ENCODE results near the gene LPCAT1.

LPCAT1 gene

DNA sequence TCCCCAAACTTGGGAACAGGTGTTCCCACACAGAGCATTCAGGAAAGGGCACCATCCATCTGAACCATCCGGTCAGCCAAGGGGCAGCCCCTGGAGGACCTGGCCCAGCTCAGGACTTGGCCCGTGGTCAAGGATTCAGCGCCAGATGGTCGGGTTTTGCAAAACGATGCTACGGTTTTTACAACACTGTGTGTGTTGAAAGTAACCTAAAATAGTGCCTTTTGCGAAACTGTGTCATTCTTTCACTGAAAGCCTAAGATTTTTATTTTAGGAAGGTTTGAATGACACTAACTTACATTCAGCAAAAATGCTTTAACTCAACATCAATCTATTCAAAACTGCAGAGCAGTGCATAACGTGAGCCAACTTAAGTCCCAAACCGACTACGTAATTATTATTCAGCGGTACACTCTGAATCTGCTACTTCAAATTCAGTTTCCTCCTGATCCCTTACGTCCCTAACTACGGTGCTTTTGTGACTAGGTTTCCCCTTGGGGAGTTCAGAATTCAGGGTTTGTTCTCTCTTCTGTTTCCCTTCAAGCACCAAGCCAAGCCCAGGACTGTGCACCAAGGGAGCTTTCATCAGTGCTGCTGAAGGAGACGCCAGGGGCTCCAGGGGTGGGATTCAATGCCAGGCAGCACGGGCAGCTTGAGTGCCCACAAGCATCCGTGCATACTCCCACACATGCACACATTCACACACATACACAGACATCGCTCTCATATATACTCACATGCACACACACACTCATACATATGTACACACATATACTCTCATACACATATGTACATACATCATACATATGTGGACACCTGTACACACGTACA is 25.8 kb downstream of the LPCAT1 start:
- TF ChIP-seq, protein P1, sequence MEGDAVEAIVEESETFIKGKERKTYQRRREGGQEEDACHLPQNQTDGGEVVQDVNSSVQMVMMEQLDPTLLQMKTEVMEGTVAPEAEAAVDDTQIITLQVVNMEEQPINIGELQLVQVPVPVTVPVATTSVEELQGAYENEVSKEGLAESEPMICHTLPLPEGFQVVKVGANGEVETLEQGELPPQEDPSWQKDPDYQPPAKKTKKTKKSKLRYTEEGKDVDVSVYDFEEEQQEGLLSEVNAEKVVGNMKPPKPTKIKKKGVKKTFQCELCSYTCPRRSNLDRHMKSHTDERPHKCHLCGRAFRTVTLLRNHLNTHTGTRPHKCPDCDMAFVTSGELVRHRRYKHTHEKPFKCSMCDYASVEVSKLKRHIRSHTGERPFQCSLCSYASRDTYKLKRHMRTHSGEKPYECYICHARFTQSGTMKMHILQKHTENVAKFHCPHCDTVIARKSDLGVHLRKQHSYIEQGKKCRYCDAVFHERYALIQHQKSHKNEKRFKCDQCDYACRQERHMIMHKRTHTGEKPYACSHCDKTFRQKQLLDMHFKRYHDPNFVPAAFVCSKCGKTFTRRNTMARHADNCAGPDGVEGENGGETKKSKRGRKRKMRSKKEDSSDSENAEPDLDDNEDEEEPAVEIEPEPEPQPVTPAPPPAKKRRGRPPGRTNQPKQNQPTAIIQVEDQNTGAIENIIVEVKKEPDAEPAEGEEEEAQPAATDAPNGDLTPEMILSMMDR (IDR thresholded peaks at IDR 0.05; ENCODE audit: low read depth, low read length), result no peak
- no peak overlapping the region for H3K4me3 ChIP-seq (ENCODE audit: low read depth, low read length)
- in situ Hi-C loops (cut with HindIII; ENCODE audit: low sequenced_read_pairs), result no loop called here
- DNase-seq (ENCODE audit: low read depth, low spot score), result no peak

DNA sequence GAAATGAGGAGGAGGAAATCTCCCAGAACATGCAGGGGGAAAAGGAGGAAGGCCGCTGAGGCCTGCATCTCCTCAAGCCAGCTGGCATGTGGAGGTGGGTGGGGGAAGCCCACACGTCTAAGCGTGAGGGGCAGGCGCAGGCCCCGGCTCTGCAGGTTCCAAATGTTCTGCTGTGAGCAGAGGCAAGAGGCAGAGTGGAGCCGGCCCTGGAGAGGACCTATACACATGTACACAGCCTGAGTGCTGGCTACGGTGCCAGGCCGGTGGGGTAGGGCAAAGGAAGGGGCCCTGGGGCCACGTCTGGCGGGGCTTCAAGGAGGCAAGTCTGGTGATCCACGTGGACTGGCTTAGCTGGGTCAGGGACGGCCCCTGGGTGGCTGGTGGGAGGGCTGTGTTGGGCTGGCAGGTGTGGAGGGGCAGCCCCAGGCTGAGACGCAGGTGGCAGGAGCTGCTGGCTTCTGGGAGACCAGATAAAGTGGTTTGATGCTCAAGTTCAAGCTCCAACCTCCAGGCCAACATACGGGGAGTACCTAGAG is 26.4 kb downstream of the LPCAT1 start:
- in situ Hi-C loops (cut with HindIII; ENCODE audit: low sequenced_read_pairs), result no loop called here
- H3K4me3 ChIP-seq (ENCODE audit: low read depth, low read length), result no peak overlapping the region
- TF ChIP-seq, protein P1 (IDR thresholded peaks at IDR 0.05; ENCODE audit: low read depth, low read length), result no peak
- no peak for DNase-seq (ENCODE audit: low read depth, low spot score)

DNA sequence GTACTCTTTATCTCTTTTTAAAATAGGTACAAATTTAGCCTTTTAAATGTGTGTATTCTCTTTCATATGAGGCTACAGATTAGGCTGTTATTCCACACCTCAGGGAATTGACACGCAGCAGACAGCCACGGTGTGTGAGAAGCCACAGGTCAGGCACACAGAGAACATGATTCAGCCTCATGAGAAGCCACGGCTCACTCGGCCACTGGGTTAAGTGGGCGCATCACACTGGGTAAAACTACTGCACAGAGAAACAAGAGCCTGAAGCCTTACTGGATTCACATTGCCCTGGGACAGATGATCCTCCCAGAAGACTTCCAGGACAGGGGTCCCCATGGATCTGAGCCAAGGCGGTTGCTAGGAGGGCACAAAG is 28.2 kb downstream of the LPCAT1 start:
- H3K4me3 ChIP-seq (ENCODE audit: low read depth, low read length), result no peak overlapping the region
- in situ Hi-C loops (cut with HindIII; ENCODE audit: low sequenced_read_pairs), result no loop called here
- no peak for DNase-seq (ENCODE audit: low read depth, low spot score)
- TF ChIP-seq, protein P1 (IDR thresholded peaks at IDR 0.05; ENCODE audit: low read depth, low read length), result no peak

DNA sequence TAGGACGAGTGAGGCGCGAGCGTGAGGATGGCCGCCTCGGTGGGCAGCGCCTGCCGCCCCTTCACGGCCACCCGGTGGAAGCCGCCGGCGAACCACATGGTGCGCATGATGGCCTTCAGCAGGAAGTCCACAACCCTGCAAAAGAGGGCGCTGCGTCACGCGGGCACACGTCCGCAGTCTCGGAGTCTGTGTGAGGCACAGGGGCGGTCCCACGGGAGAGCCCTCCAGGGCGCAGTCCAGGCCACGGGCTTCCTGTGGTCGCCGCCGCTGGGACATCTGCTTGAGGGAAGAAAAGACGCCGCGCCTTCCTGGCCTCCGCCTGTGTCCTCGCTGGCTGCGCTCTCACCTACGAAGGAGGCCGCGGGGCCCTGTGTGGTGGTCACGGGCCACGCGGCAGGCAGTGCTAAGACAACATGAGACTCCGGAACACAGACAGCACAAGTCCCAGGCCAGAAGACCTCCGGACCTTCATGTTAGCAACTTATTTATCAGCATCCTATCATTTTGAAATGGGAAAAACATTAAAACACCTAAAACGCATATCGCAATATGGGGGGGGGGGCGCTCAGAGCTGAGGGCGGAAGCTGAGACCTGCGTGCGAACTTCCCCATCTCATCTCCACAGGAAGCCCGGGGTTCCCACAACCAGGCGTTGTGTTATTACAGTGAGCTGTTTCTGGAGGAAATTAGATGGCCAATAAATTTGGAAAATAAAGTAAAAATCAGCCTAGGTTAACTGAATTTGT is 28.8 kb downstream of the LPCAT1 start:
- DNase-seq (ENCODE audit: low read depth, low spot score), result no peak

DNA sequence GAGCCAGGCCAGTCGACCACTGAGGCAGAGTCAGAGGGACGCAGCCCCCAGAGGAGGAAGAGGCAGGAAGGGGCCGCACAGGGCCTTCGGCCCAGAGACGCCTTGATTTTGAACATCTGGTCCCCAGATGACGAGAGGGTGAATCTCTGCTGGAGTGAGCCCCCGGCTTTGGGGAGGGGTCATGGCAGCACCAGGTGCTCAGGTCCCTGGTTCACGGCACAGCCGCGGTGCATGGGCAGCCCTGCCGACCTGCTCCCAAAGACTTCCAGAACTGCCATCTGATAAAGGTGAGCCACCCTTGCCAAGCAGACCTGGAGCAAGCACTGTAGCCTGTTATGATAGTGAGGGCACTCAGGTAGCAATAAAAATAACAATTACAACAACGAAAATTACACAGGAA is 29.8 kb downstream of the LPCAT1 start:
- no peak overlapping the region for H3K4me3 ChIP-seq (ENCODE audit: low read depth, low read length)
- TF ChIP-seq, protein P1 (IDR thresholded peaks at IDR 0.05; ENCODE audit: low read depth, low read length), result no peak
- in situ Hi-C loops (cut with HindIII; ENCODE audit: low sequenced_read_pairs), result no loop called here
- no peak for DNase-seq (ENCODE audit: low read depth, low spot score)

More for the DNA sequence above, 28.8 kb downstream of the LPCAT1 start:
- TF ChIP-seq, protein P1 (IDR thresholded peaks at IDR 0.05; ENCODE audit: low read depth, low read length), result no peak
- no peak overlapping the region for H3K4me3 ChIP-seq (ENCODE audit: low read depth, low read length)
- in situ Hi-C loops (cut with HindIII; ENCODE audit: low sequenced_read_pairs), result no loop called here

DNA sequence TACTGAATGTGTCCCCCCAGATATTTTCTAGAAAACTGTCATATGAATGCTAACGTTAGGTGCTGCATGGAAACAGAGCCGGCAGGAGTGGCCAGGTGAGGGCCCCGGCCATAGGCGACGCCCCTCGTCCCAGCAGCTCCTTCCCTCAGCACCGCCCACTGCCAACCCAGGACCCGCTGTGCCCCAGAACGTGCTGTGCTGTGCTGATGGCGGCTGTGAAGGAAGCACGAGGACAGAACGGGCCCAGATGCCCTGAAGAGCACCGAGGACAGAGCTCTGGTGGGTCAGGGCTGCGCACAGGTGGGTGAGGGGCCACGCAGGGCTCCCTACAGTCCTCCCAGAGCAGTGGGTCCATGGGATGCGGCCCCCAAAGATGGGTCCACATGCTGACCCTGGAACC is 30.3 kb downstream of the LPCAT1 start:
- TF ChIP-seq, protein P1 (IDR thresholded peaks at IDR 0.05; ENCODE audit: low read depth, low read length), result no peak
- in situ Hi-C loops (cut with HindIII; ENCODE audit: low sequenced_read_pairs), result no loop called here
- no peak for DNase-seq (ENCODE audit: low read depth, low spot score)
- H3K4me3 ChIP-seq (ENCODE audit: low read depth, low read length), result no peak overlapping the region
